ENCODE measurements around the gene FSIP1. TPM values are rescaled to one million over a fixed set of nuclear protein-coding genes. Genes with fewer than 3 reads are reported as not detected.

Gene FSIP1
- total RNA-seq, 4 donors from 2014 or later, result 0.17 TPM; not detected in 3

- DNase-seq (ENCODE audit: low spot score in 2 of 2), result no peak
- H3K4me3 ChIP-seq (ENCODE audit: low read depth, poor library complexity, severe bottlenecking), result no peak overlapping the region
- 41 to 44% methylated on average over 3 of the region's 3 CpGs for WGBS, 2 donors
- intact Hi-C loops (cut with DNase I; ENCODE audit: low total_unique reads), result no loop called here
- TF ChIP-seq POLR2A (IDR thresholded peaks at IDR 0.05), result no peak
- TF ChIP-seq CTCF (IDR thresholded peaks at IDR 0.05), result no peak
These were observed 98.4 kb downstream of the FSIP1 start for GRCh38 chr15:39684233-39684632.

GRCh38 chr15:39682366-39682765 lies 100.3 kb downstream of the FSIP1 start:
- intact Hi-C loops (cut with DNase I; ENCODE audit: low total_unique reads), result no loop called here
- TF ChIP-seq POLR2A (IDR thresholded peaks at IDR 0.05), result no peak
- no peak for TF ChIP-seq CTCF (IDR thresholded peaks at IDR 0.05)
- no peak overlapping the region for H3K4me3 ChIP-seq (ENCODE audit: low read depth, poor library complexity, severe bottlenecking)
- 68 to 81% methylated on average over 2 of the region's 2 CpGs for WGBS, 2 donors
- DNase-seq (ENCODE audit: low spot score in 2 of 2), result no peak

- no peak overlapping the region for H3K4me3 ChIP-seq (ENCODE audit: low read depth, poor library complexity, severe bottlenecking)
- intact Hi-C loops (cut with DNase I; ENCODE audit: low total_unique reads), result no loop called here
- TF ChIP-seq POLR2A (IDR thresholded peaks at IDR 0.05) (no peak), CTCF (IDR thresholded peaks at IDR 0.05) (no peak)
- WGBS, 2 donors, result 47 to 66% methylated on average over 2 of the region's 2 CpGs
- DNase-seq (ENCODE audit: low spot score in 2 of 2), result no peak
These were observed 101.8 kb downstream of the FSIP1 start for GRCh38 chr15:39680868-39681267.

GRCh38 chr15:39672666-39673065 lies 110.0 kb downstream of the FSIP1 start:
- no peak for DNase-seq (ENCODE audit: low spot score in 2 of 2)
- H3K4me3 ChIP-seq (ENCODE audit: low read depth, poor library complexity, severe bottlenecking), result no peak overlapping the region
- intact Hi-C loops (cut with DNase I; ENCODE audit: low total_unique reads), result no loop called here
- 81 to 87% methylated on average over 3 of the region's 3 CpGs for WGBS, 2 donors
- TF ChIP-seq POLR2A (IDR thresholded peaks at IDR 0.05) (no peak), CTCF (IDR thresholded peaks at IDR 0.05) (no peak)

GRCh38 chr15:39672184-39672583 lies 110.5 kb downstream of the FSIP1 start:
- intact Hi-C loops (cut with DNase I; ENCODE audit: low total_unique reads), result no loop called here
- DNase-seq (ENCODE audit: low spot score in 2 of 2), result no peak
- no peak overlapping the region for H3K4me3 ChIP-seq (ENCODE audit: low read depth, poor library complexity, severe bottlenecking)
- TF ChIP-seq CTCF (IDR thresholded peaks at IDR 0.05) (no peak), POLR2A (IDR thresholded peaks at IDR 0.05) (no peak)
- 91 to 95% methylated on average over 6 of the region's 6 CpGs for WGBS, 2 donors

- 97 to 98% methylated on average over 2 of the region's 2 CpGs for WGBS, 2 donors
- no peak for DNase-seq (ENCODE audit: low spot score in 2 of 2)
- H3K4me3 ChIP-seq (ENCODE audit: low read depth, poor library complexity, severe bottlenecking), result no peak overlapping the region
- intact Hi-C loops (cut with DNase I; ENCODE audit: low total_unique reads), result no loop called here
- TF ChIP-seq POLR2A (IDR thresholded peaks at IDR 0.05) (no peak), CTCF (IDR thresholded peaks at IDR 0.05) (no peak)
These were observed 112.0 kb downstream of the FSIP1 start for GRCh38 chr15:39670687-39671086.

Data from lower leg skin (tissue), 4 donors.